GM18861 (cell line): Measurements from ENCODE around the gene ARHGAP28.
"Not testable (repeated sequence)": the region's sequence is repeated elsewhere in the genome, so short reads cannot be mapped to it uniquely, and the experiment has no call there.

Source experiments
- ATAC-seq: cut with Tn5 transposase; IDR thresholded peaks from one replicate; pipeline ENCODE4 v1.9.1; 2021; ENCODE audit not compliant: unreplicated experiment

Gene ARHGAP28

DNA sequence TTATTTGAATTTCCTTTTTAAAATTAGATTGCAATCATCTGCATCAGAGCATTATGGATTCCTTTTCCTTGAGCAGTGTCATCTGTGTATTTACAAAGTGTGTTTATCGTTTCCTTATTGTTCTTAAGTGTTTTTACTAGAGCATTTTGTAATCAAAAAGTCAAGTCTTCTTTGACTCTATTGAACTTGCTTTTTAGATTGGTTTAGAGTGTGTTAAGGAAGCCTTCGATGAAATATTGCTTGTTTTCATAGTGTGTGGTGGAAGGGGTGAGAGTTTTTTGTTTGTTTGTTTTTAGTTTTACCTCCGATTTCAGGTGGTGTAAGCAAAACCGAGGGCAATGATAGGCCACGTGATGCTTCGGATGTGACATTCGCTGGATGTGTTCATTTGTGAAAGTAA is 45.7 kb downstream of the ARHGAP28 start:
- no peak for ATAC-seq

DNA sequence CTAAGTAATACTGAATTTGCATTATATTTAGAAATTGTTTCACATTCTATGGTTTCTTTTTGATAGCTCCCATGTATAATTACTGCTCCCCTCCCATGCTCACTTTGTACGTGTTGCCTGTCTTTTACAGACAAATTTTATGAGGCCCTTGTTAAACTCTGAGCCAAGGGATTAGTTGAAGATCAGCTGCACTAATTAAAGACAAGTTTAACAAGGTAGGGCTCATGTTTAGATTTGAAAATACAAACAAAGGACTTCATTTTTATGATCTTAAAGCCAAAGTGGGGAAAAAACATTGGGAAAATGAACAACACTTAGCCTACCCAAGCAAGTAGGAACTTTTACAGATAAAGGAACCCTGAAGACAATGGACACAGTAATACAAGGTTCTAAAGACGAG is 46.2 kb downstream of the ARHGAP28 start:
- no peak for ATAC-seq

DNA sequence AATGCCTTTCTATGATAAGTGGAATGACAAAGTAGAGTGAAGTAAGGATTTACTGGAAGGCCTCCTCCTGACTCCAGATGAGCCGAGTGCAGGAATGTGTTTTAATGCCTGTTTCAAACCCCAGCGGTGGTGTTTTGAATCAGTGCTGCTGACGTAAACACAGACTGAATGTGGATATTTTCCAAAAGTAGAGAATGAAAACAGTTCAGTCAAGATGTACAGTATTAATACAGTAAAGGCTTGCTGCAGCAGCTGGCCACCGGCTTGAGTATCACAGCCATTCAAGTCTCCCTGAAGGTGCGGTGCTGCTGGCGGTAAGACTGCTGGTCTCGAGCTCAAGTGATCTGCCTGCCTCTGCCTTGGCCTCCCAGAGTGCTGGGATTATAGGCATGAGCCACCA is 46.7 kb downstream of the ARHGAP28 start:
- ATAC-seq = no peak

DNA sequence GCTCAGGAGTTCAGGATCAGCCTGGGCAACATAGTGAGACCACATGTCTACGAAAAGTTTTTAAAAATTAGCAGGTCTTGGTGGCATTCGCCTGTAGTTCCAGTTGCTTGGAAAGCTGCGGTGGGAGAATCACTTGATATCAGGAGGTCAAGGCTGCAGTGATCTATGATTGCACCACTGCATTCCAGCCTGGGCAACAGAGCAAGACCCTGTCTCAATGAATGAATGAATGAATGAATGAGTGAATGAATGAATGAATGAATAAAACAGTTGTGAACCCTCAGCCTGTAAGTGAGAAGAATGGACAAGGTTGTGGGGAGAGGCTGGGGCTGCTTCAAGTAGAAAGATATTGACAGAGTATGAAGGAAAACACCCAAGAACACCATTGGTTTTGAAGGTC is 48.0 kb downstream of the ARHGAP28 start:
- ATAC-seq = no peak

DNA sequence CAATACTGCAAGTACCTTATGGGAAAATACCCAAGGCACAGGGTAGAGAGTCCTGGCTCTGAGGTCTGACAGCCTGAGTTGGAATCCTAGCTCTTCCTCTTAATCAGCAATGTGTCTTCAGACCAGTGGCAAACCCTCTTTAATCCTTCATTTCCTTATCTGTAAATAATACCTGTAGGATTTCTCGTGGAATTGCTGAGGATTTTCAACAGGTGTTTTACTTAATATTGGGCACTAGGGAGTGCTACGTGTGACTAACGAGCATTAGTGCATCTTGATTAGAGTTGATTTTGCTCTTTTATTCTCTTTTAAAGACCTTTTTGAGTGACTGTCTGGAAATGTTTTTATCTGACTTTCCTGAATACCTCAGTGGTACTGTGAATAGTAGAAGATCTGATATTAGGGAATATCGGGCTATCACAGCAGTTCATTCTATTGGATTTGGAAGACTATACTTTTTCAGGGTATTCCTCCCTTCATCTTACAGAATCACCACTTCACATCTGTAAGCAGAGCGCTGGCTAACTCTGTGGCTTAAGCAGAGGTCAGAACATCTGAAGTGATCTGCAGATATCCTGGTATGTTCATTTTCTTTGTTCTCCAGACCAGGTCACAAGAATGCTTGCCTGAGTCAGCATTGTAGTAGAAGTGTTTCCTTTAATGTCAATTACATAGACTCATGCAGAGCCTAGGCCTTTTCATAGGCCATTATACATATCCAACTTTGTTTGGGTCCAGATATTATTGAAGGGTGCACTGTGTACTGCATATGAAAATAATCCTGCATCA is 49.1 kb downstream of the ARHGAP28 start:
- ATAC-seq = no peak

DNA sequence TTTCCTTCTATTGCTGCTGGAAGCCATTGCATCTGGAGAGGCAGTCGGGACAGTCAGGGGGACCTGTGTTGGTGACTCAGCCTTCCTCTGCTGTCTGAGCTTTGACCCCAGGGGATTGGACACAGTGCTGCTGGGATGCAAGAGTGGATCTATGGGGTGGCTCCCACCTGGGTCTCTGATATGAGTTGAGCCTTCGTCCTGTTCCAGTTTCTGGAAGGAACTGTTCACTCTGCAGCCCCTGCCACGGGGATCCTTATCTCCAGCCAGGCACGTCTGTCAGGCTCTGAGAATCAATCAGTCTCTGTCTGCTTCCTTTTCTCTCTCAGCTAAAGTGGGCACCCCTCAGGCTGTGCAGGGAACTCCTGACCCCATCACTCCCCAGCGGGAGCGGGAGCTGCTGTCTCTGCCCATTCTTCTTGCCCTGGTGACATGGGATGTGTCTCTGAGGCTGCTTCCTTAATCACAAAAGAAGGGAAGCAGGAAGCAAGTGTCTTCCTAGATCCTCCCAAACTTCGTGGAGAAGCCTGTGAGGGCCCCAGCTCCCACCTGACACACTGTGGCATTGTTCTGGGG is 51.7 kb downstream of the ARHGAP28 start:
- no peak for ATAC-seq

DNA sequence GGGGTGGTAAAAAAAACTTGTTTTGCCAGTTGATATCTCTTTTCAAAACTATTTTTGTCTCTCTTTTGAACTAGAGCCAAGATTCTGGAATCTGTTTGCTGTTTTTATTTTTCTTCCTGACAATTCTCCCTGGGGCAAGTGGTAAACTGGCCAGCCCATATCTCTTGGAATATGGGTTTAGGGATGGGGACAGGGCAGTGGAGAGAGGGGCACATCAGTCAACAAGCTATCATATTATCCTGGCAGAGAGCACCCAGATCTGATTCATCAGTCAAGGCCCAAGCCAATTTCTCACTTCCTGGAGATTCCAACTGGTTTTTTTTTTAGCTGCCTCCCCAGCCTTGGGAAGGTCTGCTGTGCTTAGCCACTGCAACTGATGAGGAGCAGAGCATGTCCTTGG is 52.3 kb downstream of the ARHGAP28 start:
- no peak for ATAC-seq

DNA sequence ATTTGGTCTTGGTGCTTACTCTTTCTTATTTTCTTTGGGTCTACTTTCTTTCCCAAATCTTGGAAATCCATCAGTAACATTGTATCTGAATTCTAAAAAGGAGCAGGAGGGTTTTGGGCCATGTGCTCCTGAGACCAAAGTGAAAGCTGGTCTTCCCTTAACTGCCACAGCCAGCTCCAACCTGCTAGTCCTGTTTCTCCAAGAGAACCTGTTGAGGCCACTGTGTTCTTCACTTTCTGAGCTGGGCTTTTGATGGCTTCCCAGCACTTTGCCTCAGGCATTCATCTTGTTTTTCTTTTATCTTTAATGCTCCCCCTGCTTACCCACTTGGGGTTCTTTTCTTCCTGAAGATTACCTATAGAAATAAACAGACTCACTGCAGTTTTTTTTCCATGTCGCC is 53.3 kb downstream of the ARHGAP28 start:
- ATAC-seq = no peak

DNA sequence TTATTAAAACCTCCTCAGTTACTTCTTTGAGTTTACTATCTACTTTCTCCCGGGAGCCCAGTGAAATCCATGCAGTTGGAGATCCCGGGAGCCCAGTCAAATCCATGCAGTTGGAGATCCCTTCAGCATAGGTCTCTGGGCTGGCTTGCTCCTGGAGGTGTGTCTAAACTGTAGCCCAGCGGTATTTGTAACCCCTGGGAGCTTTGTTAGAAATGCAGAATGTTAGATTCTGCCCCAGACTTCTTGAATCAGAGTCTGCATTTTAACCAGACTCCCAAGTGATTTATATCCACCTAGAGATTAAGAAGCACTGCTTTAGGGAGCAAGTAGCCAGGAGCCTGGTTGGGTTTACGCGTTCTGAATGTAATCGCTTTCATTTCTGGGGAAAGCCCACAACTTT is 54.5 kb downstream of the ARHGAP28 start:
- no peak for ATAC-seq

DNA sequence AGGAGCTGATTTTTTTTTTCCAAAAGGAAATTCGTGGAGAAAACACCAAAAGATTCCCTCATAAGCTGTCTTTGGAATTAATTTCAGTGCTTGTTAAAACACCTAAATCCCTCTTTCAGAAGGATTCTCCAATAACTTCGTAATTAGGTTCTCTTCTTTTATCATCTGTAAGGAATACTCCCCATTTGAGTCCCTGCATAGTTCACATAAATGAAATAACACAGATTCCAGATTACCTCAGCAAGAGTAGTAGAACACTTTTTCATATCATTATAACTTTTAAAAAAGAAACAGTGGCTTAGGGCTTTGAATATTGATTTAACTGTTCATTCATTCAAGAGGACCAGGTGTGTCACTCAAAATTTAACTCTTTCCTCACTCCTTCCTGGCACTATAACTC is 55.5 kb downstream of the ARHGAP28 start:
- ATAC-seq = no peak

DNA sequence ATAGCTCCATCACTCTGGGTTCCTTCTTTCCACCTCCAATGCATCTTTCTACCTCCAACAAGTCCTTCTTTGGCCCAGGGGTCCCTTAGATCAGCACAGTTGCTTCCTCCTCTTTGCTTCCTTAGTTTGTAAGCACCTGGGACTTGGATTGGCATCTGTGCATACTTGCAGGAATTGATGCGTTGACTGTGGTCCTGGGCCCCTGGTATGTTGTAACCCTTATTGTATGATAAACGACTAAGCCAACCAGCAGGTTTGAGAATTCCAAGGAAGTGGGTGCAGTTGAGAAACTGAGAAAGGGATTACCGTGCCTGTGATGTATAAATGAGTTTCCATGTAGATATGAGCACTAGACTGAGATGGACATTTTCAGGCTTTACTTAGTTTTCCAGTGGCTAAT is 55.9 kb downstream of the ARHGAP28 start:
- ATAC-seq = no peak

DNA sequence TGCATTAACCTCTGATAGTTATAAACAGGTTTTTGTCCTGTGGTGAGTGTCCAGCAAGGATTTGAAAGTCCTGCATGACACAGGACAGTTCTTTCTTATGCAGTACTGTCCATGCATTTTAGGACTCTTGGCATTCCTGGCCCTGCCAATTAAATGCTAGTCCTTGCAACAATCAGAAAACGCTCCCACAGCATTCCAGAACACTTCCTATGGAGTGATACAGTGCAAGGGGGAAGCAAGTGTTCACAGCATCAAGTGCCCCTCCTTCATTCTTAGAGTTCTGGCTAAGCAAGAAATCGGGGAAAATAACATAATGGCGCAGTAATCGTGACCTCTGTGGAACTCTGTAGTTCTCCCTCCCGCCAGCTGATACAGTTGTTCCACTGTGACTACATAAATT is 62.9 kb downstream of the ARHGAP28 start:
- ATAC-seq = no peak

DNA sequence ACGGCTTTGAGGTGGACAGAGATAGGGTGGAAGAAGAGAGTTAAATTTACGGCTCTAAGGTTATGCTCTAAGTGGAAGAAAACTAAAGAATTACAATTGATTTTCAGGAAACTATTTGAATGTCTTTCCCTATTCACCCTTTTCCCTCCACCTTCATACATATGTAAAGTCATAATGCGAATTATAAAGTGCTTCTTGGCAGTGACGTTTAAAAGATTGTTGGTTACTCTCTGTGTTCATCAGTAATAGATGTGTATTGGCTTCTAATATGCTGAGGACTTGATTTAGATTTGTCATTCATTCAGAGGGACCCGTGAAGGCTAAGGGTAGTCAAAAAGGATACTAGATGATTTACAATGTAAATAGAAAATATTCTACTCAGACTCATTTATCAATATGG is 63.9 kb downstream of the ARHGAP28 start:
- ATAC-seq = no peak

DNA sequence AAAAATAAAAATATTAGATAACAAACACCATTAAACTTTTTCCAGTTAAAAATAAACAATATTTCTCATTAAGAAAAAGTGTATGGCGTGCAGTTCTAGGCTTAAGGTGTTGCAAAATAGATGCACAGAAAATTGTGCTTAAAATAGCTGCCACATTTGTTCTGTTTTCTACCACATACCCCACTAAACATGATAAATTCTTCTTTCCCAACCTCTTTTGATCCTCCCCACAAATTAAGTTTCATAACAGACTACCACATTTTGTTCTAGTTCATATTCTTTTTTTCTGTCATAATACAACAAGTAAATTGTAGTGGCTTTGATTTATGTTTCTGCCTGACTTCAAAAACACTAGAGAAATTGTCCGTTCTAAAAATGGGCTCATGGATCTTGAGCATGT is 64.5 kb downstream of the ARHGAP28 start:
- no peak for ATAC-seq

DNA sequence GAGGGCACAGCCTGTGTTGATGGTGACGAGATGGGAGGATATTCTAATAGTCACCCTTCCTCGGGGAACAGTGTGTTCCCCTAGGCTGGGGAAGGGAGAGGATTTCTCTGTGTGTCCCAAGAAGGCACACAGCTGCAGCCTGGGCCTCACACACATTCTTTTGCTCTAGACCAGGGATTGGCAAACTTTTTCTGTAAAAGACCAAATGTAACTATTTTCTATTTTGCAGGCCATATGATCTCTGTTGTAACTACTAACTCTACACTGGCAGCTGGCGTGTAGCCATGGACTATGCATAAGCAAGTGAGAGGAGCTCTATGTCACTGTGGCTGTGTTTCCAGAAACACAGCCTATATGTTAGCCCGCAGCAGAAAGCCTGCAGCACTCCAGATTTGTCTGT is 65.8 kb downstream of the ARHGAP28 start:
- ATAC-seq = no peak

DNA sequence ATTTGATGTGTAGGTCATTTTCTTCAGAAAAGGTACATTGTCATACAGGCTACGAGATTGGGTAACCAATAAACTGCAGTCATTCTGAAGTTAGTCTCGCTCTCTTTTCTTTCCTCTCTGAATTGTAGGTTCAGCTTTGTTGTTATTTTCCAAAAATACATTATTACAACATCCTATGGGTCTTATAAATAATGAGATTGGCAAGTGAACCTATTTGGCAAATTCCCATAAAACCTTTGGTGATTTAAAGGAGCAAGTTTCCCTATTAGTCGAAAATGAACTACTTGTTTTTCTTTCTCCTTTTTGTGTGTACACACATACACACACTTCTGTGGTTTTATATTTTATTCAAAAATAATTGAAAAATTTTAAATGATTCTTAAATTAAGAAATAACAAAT is 67.0 kb downstream of the ARHGAP28 start:
- no peak for ATAC-seq

DNA sequence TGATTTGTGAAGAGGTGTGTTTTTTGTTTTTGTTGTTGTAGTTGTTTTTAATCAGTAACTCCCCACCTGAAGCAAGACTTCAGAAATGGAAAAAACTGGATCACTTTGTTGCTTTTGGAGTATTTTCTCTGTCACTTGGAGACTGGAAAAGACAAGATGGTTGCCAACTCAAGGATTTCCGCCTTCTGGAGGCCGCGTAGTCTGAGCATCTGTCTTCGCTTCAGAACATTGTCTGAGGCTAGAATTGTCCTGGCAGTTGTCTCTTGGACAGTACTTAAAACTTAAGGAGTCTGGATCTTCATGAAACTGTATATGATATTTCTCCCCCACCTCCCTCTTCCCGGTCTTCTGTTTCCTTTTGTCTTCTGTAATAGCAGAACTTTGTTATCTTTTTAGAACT is 67.7 kb downstream of the ARHGAP28 start:
- ATAC-seq = no peak

DNA sequence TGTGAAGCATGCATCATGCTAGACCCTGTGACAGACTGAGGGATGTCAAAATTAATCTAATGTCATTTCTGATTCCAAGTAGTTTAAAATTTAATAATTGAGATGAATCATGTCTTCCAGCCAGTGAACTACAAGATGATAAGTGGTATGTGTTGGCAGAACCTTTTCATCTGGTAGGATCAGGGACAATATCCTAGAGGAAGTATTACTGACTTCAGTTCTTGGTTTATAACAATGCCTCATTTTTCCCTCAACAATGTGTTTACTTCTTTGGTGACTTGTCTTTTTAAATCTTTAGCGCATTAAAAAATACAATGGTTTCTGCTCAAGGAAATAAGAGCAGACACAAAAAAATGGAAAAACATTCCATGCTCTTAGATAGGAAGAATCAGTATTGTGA is 69.4 kb downstream of the ARHGAP28 start:
- ATAC-seq = no peak

DNA sequence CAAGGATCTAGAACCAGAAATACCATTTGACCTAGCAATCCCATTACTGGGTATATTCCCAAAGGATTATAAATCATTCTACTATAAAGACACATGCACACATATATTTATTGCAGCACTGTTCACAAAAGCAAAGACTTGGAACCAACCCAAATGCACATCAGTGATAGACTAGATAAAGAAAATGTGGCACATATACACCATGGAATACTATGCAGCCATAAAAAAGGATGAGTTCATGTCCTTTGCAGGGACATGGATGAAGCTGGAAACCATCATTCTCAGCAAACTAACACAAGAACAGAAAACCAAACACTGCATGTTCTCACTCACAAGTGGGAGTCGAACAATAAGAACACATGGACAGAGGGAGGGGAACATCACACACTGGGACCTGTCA is 70.8 kb downstream of the ARHGAP28 start:
- ATAC-seq = not testable (repeated sequence)

DNA sequence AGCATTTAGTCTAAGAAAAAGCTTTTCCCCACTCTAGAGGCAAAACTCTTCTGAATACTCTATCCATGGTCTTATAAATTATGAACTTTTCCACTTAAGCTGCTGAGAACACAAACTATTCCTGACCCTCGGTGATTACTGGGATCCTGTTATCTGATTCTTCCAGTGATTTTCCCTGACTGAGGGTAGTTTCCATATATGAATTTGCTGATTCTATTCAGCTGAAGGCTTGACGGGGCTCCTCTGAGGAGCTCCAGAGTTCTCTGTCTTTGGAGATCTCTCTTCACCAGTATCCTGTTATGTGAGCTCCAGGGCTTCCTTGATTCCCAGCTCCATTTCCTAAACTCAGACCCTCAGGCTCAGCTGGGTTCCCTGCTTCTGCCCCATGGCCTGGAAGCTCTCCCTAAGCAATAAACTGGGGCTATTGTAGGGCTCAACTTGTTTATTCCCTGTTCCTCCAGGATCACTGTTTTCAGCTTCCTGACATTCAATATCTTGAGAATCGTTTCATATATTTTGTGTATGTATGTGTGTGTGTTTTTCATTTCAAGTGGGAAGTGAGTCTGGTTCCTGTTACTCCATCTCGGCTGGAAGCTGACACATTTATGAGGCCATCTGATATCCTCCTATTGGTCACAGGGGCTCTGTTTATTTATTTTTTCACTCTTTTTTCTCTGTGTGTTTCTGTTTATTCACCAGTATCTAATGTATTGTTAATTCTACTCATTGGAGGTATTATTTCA is 78.2 kb downstream of the ARHGAP28 start:
- ATAC-seq = no peak

DNA sequence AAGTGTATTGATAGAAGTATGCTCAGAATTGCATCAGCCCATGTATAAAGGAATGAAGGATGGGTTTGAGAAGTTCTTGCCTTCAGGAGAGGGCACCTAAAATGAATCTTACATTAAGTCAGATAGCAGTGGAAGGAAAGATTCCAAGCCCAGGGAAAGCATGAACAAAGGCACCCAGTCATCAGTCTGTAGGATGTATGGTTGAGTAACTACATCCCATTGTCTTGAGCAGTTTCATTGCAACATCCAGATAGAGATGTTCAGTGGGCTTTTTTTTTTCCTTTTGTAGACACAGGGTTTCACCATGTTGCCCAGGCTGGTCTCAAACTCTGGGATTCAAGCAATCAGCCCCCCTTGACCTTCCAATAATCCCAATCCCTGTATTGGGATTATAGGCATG is 80.7 kb downstream of the ARHGAP28 start:
- ATAC-seq = no peak

DNA sequence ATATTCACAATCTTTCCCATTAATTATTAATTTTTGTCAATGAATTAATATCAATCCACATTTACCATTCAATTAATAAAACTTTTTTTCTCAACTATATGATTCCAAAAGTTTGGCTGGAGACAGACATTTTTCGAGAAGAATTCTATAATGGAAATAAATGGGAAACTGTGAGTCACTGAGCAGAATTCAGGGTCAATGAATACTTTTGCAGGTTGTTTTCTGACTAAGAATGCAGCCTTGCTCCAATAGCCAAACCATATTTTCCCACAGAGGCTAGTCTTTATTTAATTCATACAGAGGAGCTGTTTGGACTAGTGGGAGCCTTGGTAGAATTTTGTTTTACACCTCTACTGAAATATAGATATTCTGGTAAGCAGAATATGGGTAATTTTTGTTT is 82.3 kb downstream of the ARHGAP28 start:
- no peak for ATAC-seq
